ENCODE results near the gene SUFU. TPM values are rescaled to one million over a fixed set of nuclear protein-coding genes. Genes with fewer than 3 reads are reported as not detected.
A peak's percentile ranks its signal among the peaks of the same experiment; 100 is the strongest.

The SUFU gene
- total and polyA plus RNA-seq, 2 of the 4 experiments (the other 2 are of a cell fraction), result 2.2 to 11.0 TPM

- Histone ChIP-seq H3K18ac (ENCODE audit: low read depth, low read length) (0 out of 2 replicates have a peak overlapping the region, but pooled peaks have one; percentile 1), H3K4ac (ENCODE audit: low read depth, low read length) (peak overlapping the region; percentile 51), H3K79me1 (ENCODE audit: low read depth in 1 of 2, low read length in 2 of 2) (peaks cover 0 to 38% of the 10 kb centered on the region in 2 experiments; a peak in 3 of 4 replicates), H3K23ac (ENCODE audit: low read depth, low read length) (no peak overlapping the region), H4K8ac (ENCODE audit: low read depth in 2 of 2, low read length in 2 of 2) (peak overlapping the region; percentile 16 to 40; a peak in 1 of 4 replicates), H3K9ac (ENCODE audit: low read depth, low read length) (no peak overlapping the region), H2AK9ac (replicated peaks; ENCODE audit: low read depth, low read length, poor library complexity) (peak overlapping the region; percentile 7), H3K4me1 (ENCODE audit: control insufficient read depth, insufficient read depth, low read length) (peaks cover 19% of the 10 kb centered on the region), H3K9me1 (ENCODE audit: insufficient read depth, low read length) (peaks cover 19% of the 10 kb centered on the region), H3K36me3 (ENCODE audit: control insufficient read depth, insufficient read depth, low read length) (peaks cover 24% of the 10 kb centered on the region), H2BK5ac (ENCODE audit: low read depth, low read length, poor library complexity, severe bottlenecking) (no peak overlapping the region), H3K27ac (ENCODE audit: insufficient read depth, low read length) (peak overlapping the region; percentile 6; the same call in 1 of the 2 replicates), H2BK20ac (ENCODE audit: low read depth, low read length) (no peak overlapping the region; the same call in 1 of the 2 replicates), H2AK5ac (ENCODE audit: low read depth, low read length) (peak overlapping the region; percentile 59), H2BK120ac (ENCODE audit: low read depth, low read length) (peak overlapping the region; percentile 18), H4K91ac (ENCODE audit: insufficient read depth, low read depth, low read length) (no peak overlapping the region), H3K27me3 (ENCODE audit: control insufficient read depth, insufficient read depth, low read length) (no peaks in the 10 kb centered on the region), H3K14ac (replicated peaks; ENCODE audit: low read depth, low read length) (no peak overlapping the region), H4K5ac (ENCODE audit: low read depth, low read length) (no peak overlapping the region), H3K4me2 (ENCODE audit: low read depth, low read length) (no peak overlapping the region), H2AFZ (replicated peaks; ENCODE audit: low read length, poor library complexity) (peak overlapping the region; percentile 78), H3K56ac (ENCODE audit: extremely low read depth, insufficient read depth, low read length) (no peak overlapping the region), H3K9me3 (ENCODE audit: control insufficient read depth, insufficient read depth, low read length) (no peaks in the 10 kb centered on the region), H2BK15ac (ENCODE audit: low read depth, low read length) (no peak overlapping the region), H4K20me1 (ENCODE audit: insufficient read depth, low read length) (peaks cover 35% of the 10 kb centered on the region), H3K4me3 (ENCODE audit: insufficient read depth, low read depth, low read length) (no peak overlapping the region)
- DNase-seq (no peak), ATAC-seq (ENCODE audit: low read depth) (peak; percentile 8)
- TF ChIP-seq NFE2L2 (IDR thresholded peaks at IDR 0.05; ENCODE audit: low read depth, low read length) (no peak), CHD1 (IDR thresholded peaks at IDR 0.05; ENCODE audit: low read depth, low read length) (no peak), FOS (IDR thresholded peaks at IDR 0.05; ENCODE audit: low read depth, low read length) (no peak), RFX5 (IDR thresholded peaks at IDR 0.05; ENCODE audit: low read depth, low read length) (no peak), MAFK (IDR thresholded peaks at IDR 0.05; ENCODE audit: low read depth, low read length) (no peak), MXI1 (IDR thresholded peaks at IDR 0.05; ENCODE audit: borderline replicate concordance, low read depth, low read length) (no peak)
- ChIA-PET POLR2A (ENCODE audit: unreplicated experiment) (no interaction called here), CTCF (interaction anchor here (0.6 to 0.9 kb wide), 2 partner anchors 14 to 16 kb away, joined by 3 read pairs; no protein-coding TSS in a partner anchor)
- intact Hi-C loops (cut with micrococcal nuclease) (no loop called here), in situ Hi-C loops (cut with MboI; ENCODE audit: low sequenced_read_pairs) (no loop called here), dilution Hi-C loops (cut with HindIII; ENCODE audit: low sequenced_read_pairs, unreplicated experiment) (no loop called here)
- no CpG with 5 or more reads among the region's 6 CpGs for WGBS, 2 experiments (ENCODE audit: extremely low coverage in 2 of 2, insufficient read length in 1 of 2)
- BruUV-seq (replicated peaks), result no TSS peak
Measured at GRCh38 chr10:102661658-102662028, 157.9 kb downstream of the SUFU start.

All from IMR-90 (cell line).